ENCODE results near the gene ARHGAP18. TPM values are rescaled to one million over a fixed set of nuclear protein-coding genes. Genes with fewer than 3 reads are reported as not detected.
A peak's percentile ranks its signal among the peaks of the same experiment; 100 is the strongest.

Gene ARHGAP18
- total RNA-seq, 1 donor from 2014 or later: 57.9 TPM

- Histone ChIP-seq H3K27ac (no peak overlapping the region), H3K9me3 (no peaks in the 10 kb centered on the region), H3K4me3 (no peak overlapping the region), H3K4me1 (no peaks in the 10 kb centered on the region), H3K27me3 (ENCODE audit: low read depth) (no peaks in the 10 kb centered on the region), H3K36me3 (peaks cover 27% of the 10 kb centered on the region)
- DNase-seq (no peak), ATAC-seq (peak; percentile 68 to 78)
- peak; percentile 83 for TF ChIP-seq CTCF (IDR thresholded peaks at IDR 0.05)
- intact Hi-C loops (cut with DNase I): loop anchor here (5.0 kb wide), 1 partner anchor 134 kb away; no protein-coding TSS in a partner anchor
These were observed 111.5 kb downstream of the ARHGAP18 start for GRCh38 chr6:129598244-129599187.

GRCh38 chr6:129597023-129597713, 112.8 kb downstream of the ARHGAP18 start:
- ATAC-seq: no peak
- Histone ChIP-seq H3K27ac (no peak overlapping the region), H3K4me1 (no peaks in the 10 kb centered on the region), H3K9me3 (no peaks in the 10 kb centered on the region), H3K36me3 (peaks cover 28% of the 10 kb centered on the region), H3K4me3 (no peak overlapping the region), H3K27me3 (ENCODE audit: low read depth) (no peaks in the 10 kb centered on the region)
- no peak for DNase-seq
- intact Hi-C loops (cut with DNase I): loop anchor here (5.0 kb wide), 1 partner anchor 135 kb away; no protein-coding TSS in a partner anchor
- no peak for TF ChIP-seq CTCF (IDR thresholded peaks at IDR 0.05)

GRCh38 chr6:129596522-129596921, 113.5 kb downstream of the ARHGAP18 start:
- Histone ChIP-seq H3K27ac (no peak overlapping the region), H3K4me3 (no peak overlapping the region), H3K36me3 (peaks cover 31% of the 10 kb centered on the region), H3K9me3 (no peaks in the 10 kb centered on the region), H3K4me1 (no peaks in the 10 kb centered on the region), H3K27me3 (ENCODE audit: low read depth) (no peaks in the 10 kb centered on the region)
- no peak for DNase-seq
- ATAC-seq: no peak
- intact Hi-C loops (cut with DNase I): loop anchor here (5.0 kb wide), 1 partner anchor 136 kb away; no protein-coding TSS in a partner anchor
- TF ChIP-seq CTCF (IDR thresholded peaks at IDR 0.05): no peak

DNA sequence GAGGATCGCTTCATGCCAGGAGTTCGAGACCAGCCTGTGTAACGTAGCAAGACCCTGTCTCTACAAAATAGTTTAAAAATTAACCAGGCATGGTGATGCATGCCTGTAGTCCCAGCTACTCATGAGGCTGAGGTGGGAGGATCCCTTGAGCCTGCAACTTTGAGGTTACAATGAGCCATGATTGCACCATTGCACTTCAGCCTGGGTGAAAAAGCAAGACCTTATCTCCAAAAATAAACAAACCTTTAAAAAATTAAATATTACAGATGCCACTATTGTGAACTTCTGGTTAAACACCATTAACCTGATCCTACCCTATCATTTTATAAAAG, 116.8 kb downstream of the ARHGAP18 start:
- Histone ChIP-seq H3K27me3 (ENCODE audit: low read depth) (no peaks in the 10 kb centered on the region), H3K27ac (no peak overlapping the region), H3K4me3 (no peak overlapping the region), H3K4me1 (no peaks in the 10 kb centered on the region), H3K9me3 (no peaks in the 10 kb centered on the region), H3K36me3 (peaks cover 31% of the 10 kb centered on the region)
- ATAC-seq (no peak), DNase-seq (no peak)
- no peak for TF ChIP-seq CTCF (IDR thresholded peaks at IDR 0.05)
- intact Hi-C loops (cut with DNase I): no loop called here

GRCh38 chr6:129592516-129593232, 117.3 kb downstream of the ARHGAP18 start:
- Histone ChIP-seq H3K36me3 (peaks cover 31% of the 10 kb centered on the region), H3K4me1 (no peaks in the 10 kb centered on the region), H3K27me3 (ENCODE audit: low read depth) (no peaks in the 10 kb centered on the region), H3K9me3 (no peaks in the 10 kb centered on the region), H3K27ac (no peak overlapping the region), H3K4me3 (no peak overlapping the region)
- ATAC-seq: no peak
- intact Hi-C loops (cut with DNase I): no loop called here
- TF ChIP-seq CTCF (IDR thresholded peaks at IDR 0.05): no peak
- no peak for DNase-seq
